ENCODE data around the gene SPINK4. TPM values are rescaled to one million over a fixed set of nuclear protein-coding genes. Genes with fewer than 3 reads are reported as not detected.

Gene SPINK4
- total RNA-seq (not detected), polyA plus RNA-seq (not detected)

GRCh38 chr9:33239921-33240320 is at the start of gene SPINK4:
Gene SPINK4 (plus strand): TSS chr9:33240167. CDS start chr9:33240209, 42 bp downstream.
- Histone ChIP-seq H3K36me3 (ENCODE audit: control insufficient read depth, insufficient read depth, low read length) (no peaks in the 10 kb centered on the region), H3K27ac (ENCODE audit: insufficient read depth, low read length, poor library complexity, severe bottlenecking) (no peak within 1 kb of the TSS), H3K27me3 (ENCODE audit: control insufficient read depth, insufficient read depth, low read length) (no peaks in the 10 kb centered on the region), H3K9me3 (ENCODE audit: control insufficient read depth in 2 of 2, low read length in 2 of 2) (no peaks in the 10 kb centered on the region), H3K4me1 (ENCODE audit: control insufficient read depth, insufficient read depth, low read length, poor library complexity, severe bottlenecking) (no peaks in the 10 kb centered on the region), H3K4me3 (ENCODE audit: low read depth, low read length) (no peak within 1 kb of the TSS)
- Mint-ChIP-seq H3K4me3 (no peak within 1 kb of the TSS), H3K36me3 (no peaks in the 10 kb centered on the region), H3K27ac (no peak within 1 kb of the TSS), H3K4me1 (peaks cover 0 to 2% (median 0%) of the 10 kb centered on the region in 4 donors), H3K27me3 (peaks cover 11% of the 10 kb centered on the region), H3K9me3 (no peaks in the 10 kb centered on the region)
- ATAC-seq (ENCODE audit: low read depth in 2 of 2): no peak
- no peak for DNase-seq

- H3K9me3 Mint-ChIP-seq: no peaks in the 10 kb centered on the region
- H3K36me3 Mint-ChIP-seq: no peaks in the 10 kb centered on the region
- ATAC-seq (ENCODE audit: low read depth in 2 of 2): no peak
These were observed 47.3 kb upstream of the SPINK4 start for GRCh38 chr9:33192493-33193255.

GRCh38 chr9:33193818-33194217 is 46.1 kb upstream of the SPINK4 start:
- Mint-ChIP-seq H3K27ac (no peak overlapping the region), H3K27me3 (peaks cover 20% of the 10 kb centered on the region), H3K36me3 (no peaks in the 10 kb centered on the region), H3K4me3 (no peak overlapping the region), H3K4me1 (no peaks in the 10 kb centered on the region), H3K9me3 (no peaks in the 10 kb centered on the region)
- no peaks in the 10 kb centered on the region for H3K4me1 ChIP-seq (ENCODE audit: control insufficient read depth, insufficient read depth, low read length, poor library complexity, severe bottlenecking)
- H3K27me3 ChIP-seq (ENCODE audit: control insufficient read depth, insufficient read depth, low read length): no peaks in the 10 kb centered on the region
- no peaks in the 10 kb centered on the region for H3K36me3 ChIP-seq (ENCODE audit: control insufficient read depth, insufficient read depth, low read length)
- H3K4me3 ChIP-seq (ENCODE audit: low read depth, low read length): no peak overlapping the region
- ATAC-seq (ENCODE audit: low read depth in 2 of 2) (no peak), DNase-seq (no peak)
- no peaks in the 10 kb centered on the region for H3K9me3 ChIP-seq (ENCODE audit: control insufficient read depth in 2 of 2, low read length in 2 of 2)
- no peak overlapping the region for H3K27ac ChIP-seq (ENCODE audit: insufficient read depth, low read length, poor library complexity, severe bottlenecking)

More at GRCh38 chr9:33192493-33193255, 47.3 kb upstream of the SPINK4 start:
- Histone ChIP-seq H3K9me3 (ENCODE audit: control insufficient read depth in 2 of 2, low read length in 2 of 2) (no peaks in the 10 kb centered on the region), H3K4me1 (ENCODE audit: control insufficient read depth, insufficient read depth, low read length, poor library complexity, severe bottlenecking) (no peaks in the 10 kb centered on the region), H3K27me3 (ENCODE audit: control insufficient read depth, insufficient read depth, low read length) (no peaks in the 10 kb centered on the region), H3K36me3 (ENCODE audit: control insufficient read depth, insufficient read depth, low read length) (no peaks in the 10 kb centered on the region), H3K27ac (ENCODE audit: insufficient read depth, low read length, poor library complexity, severe bottlenecking) (no peak overlapping the region), H3K4me3 (ENCODE audit: low read depth, low read length) (no peak overlapping the region)
- Mint-ChIP-seq H3K27ac (no peak overlapping the region), H3K4me1 (no peaks in the 10 kb centered on the region), H3K4me3 (no peak overlapping the region), H3K27me3 (peaks cover 22% of the 10 kb centered on the region)
- no peak for DNase-seq

GRCh38 chr9:33196736-33197135 is 43.2 kb upstream of the SPINK4 start:
- Histone ChIP-seq H3K9me3 (ENCODE audit: control insufficient read depth in 2 of 2, low read length in 2 of 2) (no peaks in the 10 kb centered on the region), H3K27me3 (ENCODE audit: control insufficient read depth, insufficient read depth, low read length) (no peaks in the 10 kb centered on the region), H3K4me1 (ENCODE audit: control insufficient read depth, insufficient read depth, low read length, poor library complexity, severe bottlenecking) (no peaks in the 10 kb centered on the region), H3K27ac (ENCODE audit: insufficient read depth, low read length, poor library complexity, severe bottlenecking) (no peak overlapping the region), H3K4me3 (ENCODE audit: low read depth, low read length) (no peak overlapping the region), H3K36me3 (ENCODE audit: control insufficient read depth, insufficient read depth, low read length) (no peaks in the 10 kb centered on the region)
- H3K36me3 Mint-ChIP-seq: no peaks in the 10 kb centered on the region
- peak overlapping the region in 2 of 3 donors; percentile 1 to 2 for H3K27ac Mint-ChIP-seq
- no peak overlapping the region for H3K4me3 Mint-ChIP-seq
- H3K9me3 Mint-ChIP-seq: no peaks in the 10 kb centered on the region
- no peaks in the 10 kb centered on the region for H3K4me1 Mint-ChIP-seq
- DNase-seq (no peak), ATAC-seq (ENCODE audit: low read depth in 2 of 2) (no peak)
- peaks cover 24% of the 10 kb centered on the region for H3K27me3 Mint-ChIP-seq

GRCh38 chr9:33197279-33198152 is 42.5 kb upstream of the SPINK4 start:
- no peak overlapping the region for H3K27ac Mint-ChIP-seq
- no peaks in the 10 kb centered on the region for H3K9me3 Mint-ChIP-seq
- H3K4me3 Mint-ChIP-seq: no peak overlapping the region

GRCh38 chr9:33198165-33198564 is 41.8 kb upstream of the SPINK4 start:
- Histone ChIP-seq H3K36me3 (ENCODE audit: control insufficient read depth, insufficient read depth, low read length) (no peaks in the 10 kb centered on the region), H3K4me1 (ENCODE audit: control insufficient read depth, insufficient read depth, low read length, poor library complexity, severe bottlenecking) (no peaks in the 10 kb centered on the region), H3K4me3 (ENCODE audit: low read depth, low read length) (no peak overlapping the region), H3K27me3 (ENCODE audit: control insufficient read depth, insufficient read depth, low read length) (peaks cover under 1% of the 10 kb centered on the region), H3K27ac (ENCODE audit: insufficient read depth, low read length, poor library complexity, severe bottlenecking) (no peak overlapping the region), H3K9me3 (ENCODE audit: control insufficient read depth in 2 of 2, low read length in 2 of 2) (no peaks in the 10 kb centered on the region)
- peaks cover 0 to 1% (median 0%) of the 10 kb centered on the region in 7 donors for H3K9me3 Mint-ChIP-seq
- DNase-seq (no peak), ATAC-seq (ENCODE audit: low read depth in 2 of 2) (no peak)
- H3K27ac Mint-ChIP-seq: no peak overlapping the region
- no peak overlapping the region for H3K4me3 Mint-ChIP-seq
- H3K4me1 Mint-ChIP-seq: peaks cover 0 to 4% (median 2%) of the 10 kb centered on the region in 4 donors
- H3K36me3 Mint-ChIP-seq: no peaks in the 10 kb centered on the region
- H3K27me3 Mint-ChIP-seq: peaks cover 23% of the 10 kb centered on the region

More at GRCh38 chr9:33197279-33198152, 42.5 kb upstream of the SPINK4 start:
- no peaks in the 10 kb centered on the region for H3K4me1 Mint-ChIP-seq
- no peaks in the 10 kb centered on the region for H3K36me3 Mint-ChIP-seq
- Histone ChIP-seq H3K27ac (ENCODE audit: insufficient read depth, low read length, poor library complexity, severe bottlenecking) (no peak overlapping the region), H3K9me3 (ENCODE audit: control insufficient read depth in 2 of 2, low read length in 2 of 2) (no peaks in the 10 kb centered on the region), H3K4me1 (ENCODE audit: control insufficient read depth, insufficient read depth, low read length, poor library complexity, severe bottlenecking) (no peaks in the 10 kb centered on the region), H3K36me3 (ENCODE audit: control insufficient read depth, insufficient read depth, low read length) (no peaks in the 10 kb centered on the region), H3K27me3 (ENCODE audit: control insufficient read depth, insufficient read depth, low read length) (no peaks in the 10 kb centered on the region), H3K4me3 (ENCODE audit: low read depth, low read length) (no peak overlapping the region)
- DNase-seq: no peak
- no peak for ATAC-seq (ENCODE audit: low read depth in 2 of 2)
- H3K27me3 Mint-ChIP-seq: peaks cover 23% of the 10 kb centered on the region

- no peak for DNase-seq
- Histone ChIP-seq H3K27ac (ENCODE audit: insufficient read depth, low read length, poor library complexity, severe bottlenecking) (no peak overlapping the region), H3K4me3 (ENCODE audit: low read depth, low read length) (no peak overlapping the region), H3K4me1 (ENCODE audit: control insufficient read depth, insufficient read depth, low read length, poor library complexity, severe bottlenecking) (no peaks in the 10 kb centered on the region), H3K36me3 (ENCODE audit: control insufficient read depth, insufficient read depth, low read length) (no peaks in the 10 kb centered on the region), H3K9me3 (ENCODE audit: control insufficient read depth in 2 of 2, low read length in 2 of 2) (no peaks in the 10 kb centered on the region), H3K27me3 (ENCODE audit: control insufficient read depth, insufficient read depth, low read length) (peaks cover 2% of the 10 kb centered on the region)
- Mint-ChIP-seq H3K4me1 (peaks cover 0 to 4% (median 2%) of the 10 kb centered on the region in 4 donors), H3K4me3 (no peak overlapping the region), H3K27me3 (peaks cover 35% of the 10 kb centered on the region), H3K27ac (peak overlapping the region in 1 of 3 donors; percentile 10), H3K9me3 (peaks cover 0 to 1% (median 0%) of the 10 kb centered on the region in 7 donors), H3K36me3 (no peaks in the 10 kb centered on the region)
- no peak for ATAC-seq (ENCODE audit: low read depth in 2 of 2)
These were observed 37.9 kb upstream of the SPINK4 start for GRCh38 chr9:33202018-33202417.

Data from CD4-positive, CD25-positive, alpha-beta regulatory T cell (primary cell).